Lung (tissue), 12 donors: ENCODE results near the gene ZBTB2. TPM values are rescaled to one million over a fixed set of nuclear protein-coding genes. Genes with fewer than 3 reads are reported as not detected.

Experiments
- ATAC-seq: fragments of 200-7000 bp; cut with Tn5 transposase; one replicate; pipeline ENCODE4 v1.9.1; 2020; ENCODE audit warnings: moderate number of reproducible peaks; ENCODE audit not compliant: insufficient read depth, low FRiP score
- DNase-seq, 3 donors: peaks; one replicate each; pipeline ENCODE4 v3.0.0-alpha.2; 2013 to 2017
- H3K27ac ChIP-seq, 2 donors: one replicate each; pipeline ENCODE4 v1.5.1; 2013; ENCODE audit warnings: mild to moderate bottlenecking in 2 of 2, moderate library complexity in 2 of 2, control low read depth in 1 of 2, inconsistent platforms in 1 of 2, low read depth in 1 of 2, low read length in 1 of 2
- H3K27me3 ChIP-seq, 3 donors: one replicate each; pipeline ENCODE4 v1.5.1; 2013; ENCODE audit warnings: low read length in 2 of 3; ENCODE audit not compliant: control insufficient read depth in 3 of 3, insufficient read depth in 3 of 3
- H3K36me3 ChIP-seq, 4 donors: one replicate each; pipeline ENCODE4 v1.5.1; 2013; ENCODE audit warnings: low read length in 4 of 4, mild to moderate bottlenecking in 1 of 4, moderate library complexity in 1 of 4; ENCODE audit not compliant: control insufficient read depth in 4 of 4, insufficient read depth in 4 of 4
- H3K4me1 ChIP-seq, 5 donors: one replicate each; pipeline ENCODE4 v1.5.1; 2013; ENCODE audit warnings: low read length in 5 of 5, mild to moderate bottlenecking in 2 of 5, moderate library complexity in 1 of 5; ENCODE audit not compliant: control insufficient read depth in 5 of 5, insufficient read depth in 5 of 5
- H3K4me3 ChIP-seq: one replicate; pipeline ENCODE4 v1.5.1; 2013; ENCODE audit warnings: mild to moderate bottlenecking, control low read depth, moderate library complexity
- H3K9ac ChIP-seq, 2 donors: one replicate each; pipeline ENCODE4 v1.5.1; 2013; ENCODE audit warnings: low read length in 2 of 2, control low read depth in 1 of 2; ENCODE audit not compliant: insufficient read depth in 1 of 2
- H3K9me3 ChIP-seq, 4 donors: one replicate each; pipeline ENCODE4 v1.5.1; 2013; ENCODE audit warnings: low read length in 3 of 4, mild to moderate bottlenecking in 1 of 4, moderate library complexity in 1 of 4; ENCODE audit not compliant: control insufficient read depth in 4 of 4, insufficient read depth in 3 of 4
- WGBS, 2 donors: extraction: QIAGEN DNeasy Blood & Tissue Kit; methylation state at CpG; one replicate each; pipeline ENCODE4 v1.1.7; 2013; 5-methylcytosine and 5-hydroxymethylcytosine counted together
- polyA plus RNA-seq, 2 donors: library from polyadenylated mRNA; stranded (reverse); fragments of 200-250 nt; gene quantifications; one replicate each; pipeline ENCODE4 v1.2.1, GENCODE V29; 2013
- total RNA-seq, 2 donors: library from RNA; depleted of rRNA in 1 of 2; stranded (reverse); fragments of >200 nt in 1 of 2; gene quantifications; one replicate each; pipeline ENCODE4 v1.2.1, GENCODE V29; 2014 to 2021
- TF ChIP-seq, protein P1 (sequence below): IDR thresholded peaks from 2 replicates; pipeline ENCODE4 v1.5.1; 2012; ENCODE audit warnings: mild to moderate bottlenecking; ENCODE audit errors: control extremely low read depth, extremely low read depth
- donor health status: control.
- donor health status: control.
- donor health status: Bipolar disorder and iron deficiency.
- donor health status: healthy.
- donor health status: DM: yes; HTN: yes; CAD: no.

ZBTB2 gene
- total and polyA plus RNA-seq, 4 donors = 8.1 to 13.9 (median 9.8) TPM

DNA sequence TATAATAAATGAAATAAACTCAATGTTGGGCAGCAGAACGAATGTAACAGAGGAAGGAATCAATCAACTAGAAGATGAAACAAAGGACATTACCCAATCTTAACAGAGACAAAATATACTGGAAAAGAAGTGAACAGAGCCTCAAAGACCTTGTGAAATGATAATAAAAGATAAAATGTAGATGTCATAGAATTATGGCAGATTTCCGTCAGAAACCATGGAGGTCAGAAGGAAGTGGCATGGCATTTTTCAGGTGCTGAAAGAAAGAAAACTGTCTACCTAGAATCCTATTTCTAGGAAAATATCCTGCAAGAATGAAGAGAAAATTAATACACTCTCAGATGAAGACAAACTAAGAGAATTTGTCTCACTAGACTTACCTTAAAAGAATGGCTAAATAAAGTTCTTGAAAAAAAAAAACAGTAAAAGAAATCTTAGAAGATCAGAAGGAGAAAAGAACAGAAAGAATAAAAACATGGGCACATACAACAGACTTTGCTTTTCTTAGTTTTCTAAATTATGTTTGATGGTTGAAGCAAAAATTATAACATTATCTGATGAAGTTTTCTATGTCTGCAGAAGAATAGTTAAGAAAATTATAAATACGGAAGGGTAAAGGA lies 23.4 kb upstream of the ZBTB2 start:
- Histone ChIP-seq H3K9me3 (no peaks in the 10 kb centered on the region), H3K4me1 (no peaks in the 10 kb centered on the region), H3K27ac (no peak overlapping the region), H3K27me3 (no peaks in the 10 kb centered on the region), H3K36me3 (peaks cover 5 to 29% (median 20%) of the 10 kb centered on the region in 4 donors), H3K4me3 (no peak overlapping the region), H3K9ac (no peak overlapping the region)
- 95% methylated on average over 3 of the region's 3 CpGs for WGBS, 2 donors
- DNase-seq (no peak), ATAC-seq (no peak)
- TF ChIP-seq, protein P1, sequence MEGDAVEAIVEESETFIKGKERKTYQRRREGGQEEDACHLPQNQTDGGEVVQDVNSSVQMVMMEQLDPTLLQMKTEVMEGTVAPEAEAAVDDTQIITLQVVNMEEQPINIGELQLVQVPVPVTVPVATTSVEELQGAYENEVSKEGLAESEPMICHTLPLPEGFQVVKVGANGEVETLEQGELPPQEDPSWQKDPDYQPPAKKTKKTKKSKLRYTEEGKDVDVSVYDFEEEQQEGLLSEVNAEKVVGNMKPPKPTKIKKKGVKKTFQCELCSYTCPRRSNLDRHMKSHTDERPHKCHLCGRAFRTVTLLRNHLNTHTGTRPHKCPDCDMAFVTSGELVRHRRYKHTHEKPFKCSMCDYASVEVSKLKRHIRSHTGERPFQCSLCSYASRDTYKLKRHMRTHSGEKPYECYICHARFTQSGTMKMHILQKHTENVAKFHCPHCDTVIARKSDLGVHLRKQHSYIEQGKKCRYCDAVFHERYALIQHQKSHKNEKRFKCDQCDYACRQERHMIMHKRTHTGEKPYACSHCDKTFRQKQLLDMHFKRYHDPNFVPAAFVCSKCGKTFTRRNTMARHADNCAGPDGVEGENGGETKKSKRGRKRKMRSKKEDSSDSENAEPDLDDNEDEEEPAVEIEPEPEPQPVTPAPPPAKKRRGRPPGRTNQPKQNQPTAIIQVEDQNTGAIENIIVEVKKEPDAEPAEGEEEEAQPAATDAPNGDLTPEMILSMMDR = no peak

DNA sequence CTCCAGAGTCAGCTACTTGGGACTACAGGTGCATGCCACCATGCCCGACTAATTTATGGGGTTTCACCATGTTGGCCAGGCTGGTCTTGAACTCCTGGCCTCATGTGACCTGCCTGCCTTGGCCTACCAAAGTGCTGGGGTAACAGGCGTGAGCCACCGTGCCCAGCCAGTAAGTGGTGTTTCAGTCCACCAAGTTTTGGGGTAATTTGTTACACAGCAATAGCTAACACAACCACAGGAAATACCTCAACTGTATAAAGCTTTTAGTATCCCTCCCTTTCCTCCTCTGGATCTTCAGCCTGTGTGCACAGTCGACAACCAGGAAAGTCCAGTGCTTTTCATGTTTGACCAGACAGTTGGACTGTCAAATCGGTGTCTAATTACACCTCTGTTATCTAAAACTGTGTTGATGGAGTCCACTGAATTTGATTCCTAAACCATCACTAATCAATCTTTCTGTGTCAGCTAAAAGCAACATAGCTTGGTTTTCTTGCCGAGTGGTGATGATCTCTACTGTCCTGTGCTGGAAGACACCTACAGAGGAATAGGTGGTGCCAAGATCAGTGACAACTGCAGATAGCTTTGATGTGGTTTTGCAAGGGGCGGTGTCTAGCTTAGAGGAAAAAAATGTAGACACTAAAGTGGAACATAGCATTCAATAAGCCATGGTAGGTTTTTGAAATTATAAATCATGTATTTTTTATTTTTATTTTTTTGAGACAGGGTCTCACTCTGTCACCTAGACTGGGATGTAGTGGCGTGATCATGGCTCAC lies 22.2 kb upstream of the ZBTB2 start:
- peaks cover 0 to 1% (median 0%) of the 10 kb centered on the region in 5 donors for H3K4me1 ChIP-seq
- 92 to 95% methylated on average over 8 of the region's 8 CpGs for WGBS, 2 donors
- no peak overlapping the region for H3K4me3 ChIP-seq
- DNase-seq (no peak), ATAC-seq (no peak)
- TF ChIP-seq, protein P1 = no peak
- no peak overlapping the region for H3K27ac ChIP-seq
- no peak overlapping the region for H3K9ac ChIP-seq
- no peaks in the 10 kb centered on the region for H3K9me3 ChIP-seq
- H3K27me3 ChIP-seq = no peaks in the 10 kb centered on the region
- peaks cover 5 to 36% (median 21%) of the 10 kb centered on the region in 4 donors for H3K36me3 ChIP-seq

DNA sequence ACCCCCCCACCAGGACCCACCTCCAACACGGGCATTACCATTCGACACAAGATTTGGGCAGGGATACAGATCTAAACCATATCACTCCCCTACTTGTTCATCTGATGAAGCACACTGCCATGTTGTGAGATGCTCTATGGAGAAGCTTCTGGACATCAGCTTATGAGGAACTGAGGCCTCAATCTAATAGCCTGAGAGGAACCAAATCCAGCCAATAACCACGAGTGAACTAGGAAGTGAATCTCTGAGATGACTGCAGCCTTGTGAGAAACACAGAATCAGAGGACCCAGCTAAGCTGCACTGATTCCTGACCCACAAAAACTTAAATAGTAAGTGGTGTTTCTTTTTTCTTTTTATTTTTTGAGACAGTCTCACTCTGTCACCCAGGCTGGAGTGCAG lies 21.6 kb upstream of the ZBTB2 start:
- Histone ChIP-seq H3K36me3 (peaks cover 5 to 36% (median 21%) of the 10 kb centered on the region in 4 donors), H3K27ac (no peak overlapping the region), H3K9ac (no peak overlapping the region), H3K4me3 (no peak overlapping the region), H3K4me1 (peaks cover 0 to 1% (median 0%) of the 10 kb centered on the region in 5 donors), H3K9me3 (no peaks in the 10 kb centered on the region), H3K27me3 (no peaks in the 10 kb centered on the region)
- TF ChIP-seq, protein P1 = no peak
- DNase-seq (no peak), ATAC-seq (no peak)
- WGBS, 2 donors = 78 to 93% methylated on average over 3 of the region's 3 CpGs
